Measurements from ENCODE around the gene OXCT1. TPM values are rescaled to one million over a fixed set of nuclear protein-coding genes. Genes with fewer than 3 reads are reported as not detected.

The OXCT1 gene
- total RNA-seq, 1 donor = 39.4 TPM

DNA sequence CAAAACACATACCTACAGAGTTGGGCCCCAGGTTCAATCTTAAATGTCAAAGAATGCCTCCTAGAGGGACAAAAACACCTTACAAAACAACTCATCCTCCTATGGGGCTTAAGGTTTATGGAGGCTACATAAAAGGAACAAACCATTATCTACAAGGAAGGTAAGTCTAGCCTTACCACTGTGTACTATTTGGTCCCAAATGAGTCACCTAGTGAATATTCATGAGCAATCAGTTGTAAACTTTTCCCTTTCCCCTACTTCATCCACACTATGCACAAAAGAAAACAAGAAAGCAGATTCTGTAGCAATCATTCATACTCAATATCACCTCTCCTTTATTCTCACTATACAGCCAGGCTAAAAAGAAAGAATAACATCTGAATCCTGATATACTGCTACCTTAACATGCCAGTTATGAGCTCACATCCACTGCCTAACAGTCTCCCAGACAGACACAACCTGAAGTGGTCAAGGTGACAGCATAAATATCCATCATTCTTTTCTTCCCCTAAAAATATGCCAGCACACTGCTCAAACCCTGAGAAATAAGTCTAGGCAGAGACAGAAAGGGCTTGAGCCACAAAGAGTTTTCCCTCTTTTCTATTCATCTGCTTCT, 6.2 kb downstream of the OXCT1 start:
- DNase-seq (ENCODE audit: insufficient read length, low spot score, missing footprints) = peak; percentile 52
- peaks cover 53% of the 10 kb centered on the region for H3K79me2 ChIP-seq (ENCODE audit: insufficient read depth, low read length)
- TF ChIP-seq, protein P1, sequence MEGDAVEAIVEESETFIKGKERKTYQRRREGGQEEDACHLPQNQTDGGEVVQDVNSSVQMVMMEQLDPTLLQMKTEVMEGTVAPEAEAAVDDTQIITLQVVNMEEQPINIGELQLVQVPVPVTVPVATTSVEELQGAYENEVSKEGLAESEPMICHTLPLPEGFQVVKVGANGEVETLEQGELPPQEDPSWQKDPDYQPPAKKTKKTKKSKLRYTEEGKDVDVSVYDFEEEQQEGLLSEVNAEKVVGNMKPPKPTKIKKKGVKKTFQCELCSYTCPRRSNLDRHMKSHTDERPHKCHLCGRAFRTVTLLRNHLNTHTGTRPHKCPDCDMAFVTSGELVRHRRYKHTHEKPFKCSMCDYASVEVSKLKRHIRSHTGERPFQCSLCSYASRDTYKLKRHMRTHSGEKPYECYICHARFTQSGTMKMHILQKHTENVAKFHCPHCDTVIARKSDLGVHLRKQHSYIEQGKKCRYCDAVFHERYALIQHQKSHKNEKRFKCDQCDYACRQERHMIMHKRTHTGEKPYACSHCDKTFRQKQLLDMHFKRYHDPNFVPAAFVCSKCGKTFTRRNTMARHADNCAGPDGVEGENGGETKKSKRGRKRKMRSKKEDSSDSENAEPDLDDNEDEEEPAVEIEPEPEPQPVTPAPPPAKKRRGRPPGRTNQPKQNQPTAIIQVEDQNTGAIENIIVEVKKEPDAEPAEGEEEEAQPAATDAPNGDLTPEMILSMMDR (IDR thresholded peaks at IDR 0.05; ENCODE audit: extremely low read depth, low read depth, low read length) = no peak

DNA sequence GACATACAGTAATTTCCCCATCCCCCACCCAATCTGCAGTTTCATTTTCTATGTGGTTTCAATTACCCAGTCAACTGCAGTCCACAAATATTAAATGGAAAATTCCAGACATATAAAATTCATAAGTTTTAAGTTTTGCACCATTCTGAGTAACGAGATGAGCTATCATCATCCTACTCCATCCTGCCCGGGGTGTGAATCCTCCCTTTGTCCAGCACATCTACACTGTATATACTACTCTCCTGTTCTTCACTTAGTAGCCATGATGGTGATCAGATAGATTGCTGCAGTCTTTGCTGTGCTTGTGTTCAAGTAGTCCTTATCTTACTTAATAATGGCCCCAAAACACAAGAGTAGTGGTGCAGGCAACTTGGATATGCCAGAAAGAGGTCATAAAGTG, 11.3 kb downstream of the OXCT1 start:
- peak overlapping the region; percentile 23 for H2AFZ ChIP-seq (ENCODE audit: low read length)
- H3K27ac ChIP-seq (ENCODE audit: low read depth, low read length) = no peak overlapping the region
- peaks cover 7% of the 10 kb centered on the region for H3K79me2 ChIP-seq (ENCODE audit: insufficient read depth, low read length)
- TF ChIP-seq, protein P1 (IDR thresholded peaks at IDR 0.05; ENCODE audit: extremely low read depth, low read depth, low read length) = no peak
- no peaks in the 10 kb centered on the region for H3K27me3 ChIP-seq (ENCODE audit: insufficient read depth, low read length)
- H3K4me1 ChIP-seq (ENCODE audit: insufficient read depth, low read length) = peaks cover 3% of the 10 kb centered on the region
- H4K20me1 ChIP-seq (ENCODE audit: insufficient read depth, low read length) = no peaks in the 10 kb centered on the region
- no peak for DNase-seq (ENCODE audit: insufficient read length, low spot score, missing footprints)
- no peak overlapping the region for H3K4me3 ChIP-seq (ENCODE audit: insufficient read depth, low read length)
- H3K9me3 ChIP-seq (ENCODE audit: low read depth, low read length) = no peaks in the 10 kb centered on the region
- H3K36me3 ChIP-seq (ENCODE audit: insufficient read depth, low read length) = peaks cover 5% of the 10 kb centered on the region
- no peak overlapping the region for H3K4me2 ChIP-seq (ENCODE audit: insufficient read depth, low read length)

More for the DNA sequence above, 6.2 kb downstream of the OXCT1 start:
- Histone ChIP-seq H3K4me3 (ENCODE audit: insufficient read depth, low read length) (no peak overlapping the region), H3K9me3 (ENCODE audit: low read depth, low read length) (no peaks in the 10 kb centered on the region), H3K4me2 (ENCODE audit: insufficient read depth, low read length) (peak overlapping the region; percentile 21), H4K20me1 (ENCODE audit: insufficient read depth, low read length) (no peaks in the 10 kb centered on the region), H2AFZ (ENCODE audit: low read length) (no peak overlapping the region), H3K4me1 (ENCODE audit: insufficient read depth, low read length) (peaks cover 11% of the 10 kb centered on the region), H3K36me3 (ENCODE audit: insufficient read depth, low read length) (peaks cover 5% of the 10 kb centered on the region), H3K27ac (ENCODE audit: low read depth, low read length) (no peak overlapping the region), H3K27me3 (ENCODE audit: insufficient read depth, low read length) (no peaks in the 10 kb centered on the region)

DNA sequence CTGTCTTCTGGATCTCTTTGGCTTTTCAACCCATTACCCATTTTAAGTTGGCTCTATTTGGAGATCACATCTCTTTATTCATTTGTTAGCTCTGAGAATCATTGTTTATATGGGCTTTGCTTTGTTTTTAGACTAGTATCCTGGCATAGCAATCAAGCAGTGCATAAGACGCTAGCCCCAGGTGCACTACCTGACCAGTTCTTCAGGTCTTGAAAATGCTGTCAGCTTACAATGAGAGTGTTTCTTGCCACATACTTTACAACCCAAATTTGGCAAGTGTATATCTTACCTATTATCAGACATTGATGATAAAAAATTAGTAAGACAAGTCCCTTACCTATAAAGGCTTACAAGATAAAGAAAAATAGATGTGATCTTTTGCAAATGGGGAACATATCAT, 12.2 kb downstream of the OXCT1 start:
- no peaks in the 10 kb centered on the region for H4K20me1 ChIP-seq (ENCODE audit: insufficient read depth, low read length)
- H3K4me2 ChIP-seq (ENCODE audit: insufficient read depth, low read length) = no peak overlapping the region
- DNase-seq (ENCODE audit: insufficient read length, low spot score, missing footprints) = no peak
- H3K27me3 ChIP-seq (ENCODE audit: insufficient read depth, low read length) = no peaks in the 10 kb centered on the region
- peaks cover 10% of the 10 kb centered on the region for H3K36me3 ChIP-seq (ENCODE audit: insufficient read depth, low read length)
- H3K4me3 ChIP-seq (ENCODE audit: insufficient read depth, low read length) = no peak overlapping the region
- H3K79me2 ChIP-seq (ENCODE audit: insufficient read depth, low read length) = no peaks in the 10 kb centered on the region
- H3K4me1 ChIP-seq (ENCODE audit: insufficient read depth, low read length) = no peaks in the 10 kb centered on the region
- H3K27ac ChIP-seq (ENCODE audit: low read depth, low read length) = no peak overlapping the region
- H2AFZ ChIP-seq (ENCODE audit: low read length) = no peak overlapping the region
- TF ChIP-seq, protein P1 (IDR thresholded peaks at IDR 0.05; ENCODE audit: extremely low read depth, low read depth, low read length) = no peak
- no peaks in the 10 kb centered on the region for H3K9me3 ChIP-seq (ENCODE audit: low read depth, low read length)

DNA sequence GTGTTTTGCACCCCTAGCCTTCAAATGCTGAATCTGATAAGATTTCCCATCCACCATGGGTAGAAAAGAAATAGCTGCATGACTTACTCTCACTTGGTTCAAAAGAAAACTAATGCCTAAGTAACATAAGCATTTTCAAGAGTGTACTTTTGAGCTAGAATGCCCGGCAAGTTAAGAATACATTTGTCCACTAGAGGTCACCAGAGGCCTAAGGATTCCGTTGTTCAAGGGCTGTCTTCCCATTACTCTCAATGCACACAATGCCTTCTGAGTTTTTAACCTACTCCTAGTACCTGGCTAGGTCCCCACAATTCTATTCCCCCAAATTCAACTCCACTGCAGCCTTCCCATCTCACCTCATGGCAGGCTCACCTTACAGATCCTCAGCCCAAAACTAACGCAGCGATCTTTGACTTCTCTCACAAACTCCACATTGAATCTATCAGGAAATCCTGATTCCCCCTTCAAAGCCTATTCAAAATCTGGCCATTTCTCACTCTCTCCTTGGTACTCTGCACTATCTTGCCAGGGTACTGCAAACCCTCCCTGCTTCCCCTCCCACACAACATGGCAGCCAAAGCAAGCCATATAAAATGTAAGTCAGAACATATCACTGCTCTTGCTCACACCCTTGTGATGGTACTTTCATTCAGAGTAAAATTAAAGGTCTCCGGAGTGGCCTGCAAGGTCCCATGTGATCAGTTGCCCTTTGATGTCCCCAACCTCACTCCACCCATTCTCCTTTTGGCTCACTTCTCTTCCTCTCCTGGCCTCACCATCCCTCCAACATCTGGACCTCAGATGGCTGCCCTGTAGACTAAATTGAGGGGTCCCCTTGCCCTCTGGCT, 13.4 kb downstream of the OXCT1 start:
- H2AFZ ChIP-seq (ENCODE audit: low read length) = peak overlapping the region; percentile 7
- DNase-seq (ENCODE audit: insufficient read length, low spot score, missing footprints) = peak; percentile 81
- TF ChIP-seq, protein P1 (IDR thresholded peaks at IDR 0.05; ENCODE audit: extremely low read depth, low read depth, low read length) = peak; percentile 77
- no peak overlapping the region for H3K4me2 ChIP-seq (ENCODE audit: insufficient read depth, low read length)
- no peak overlapping the region for H3K27ac ChIP-seq (ENCODE audit: low read depth, low read length)
- H3K79me2 ChIP-seq (ENCODE audit: insufficient read depth, low read length) = no peaks in the 10 kb centered on the region
- no peaks in the 10 kb centered on the region for H3K9me3 ChIP-seq (ENCODE audit: low read depth, low read length)
- no peaks in the 10 kb centered on the region for H3K27me3 ChIP-seq (ENCODE audit: insufficient read depth, low read length)
- H3K4me1 ChIP-seq (ENCODE audit: insufficient read depth, low read length) = no peaks in the 10 kb centered on the region
- peaks cover 17% of the 10 kb centered on the region for H3K36me3 ChIP-seq (ENCODE audit: insufficient read depth, low read length)
- H4K20me1 ChIP-seq (ENCODE audit: insufficient read depth, low read length) = no peaks in the 10 kb centered on the region
- no peak overlapping the region for H3K4me3 ChIP-seq (ENCODE audit: insufficient read depth, low read length)

Data from osteoblast (primary cell).